Measurements from ENCODE around the gene CHST2. TPM values are rescaled to one million over a fixed set of nuclear protein-coding genes. Genes with fewer than 3 reads are reported as not detected.

Gene CHST2
- total RNA-seq, 1 experiment from 2014 or later = 0.26 TPM

DNA sequence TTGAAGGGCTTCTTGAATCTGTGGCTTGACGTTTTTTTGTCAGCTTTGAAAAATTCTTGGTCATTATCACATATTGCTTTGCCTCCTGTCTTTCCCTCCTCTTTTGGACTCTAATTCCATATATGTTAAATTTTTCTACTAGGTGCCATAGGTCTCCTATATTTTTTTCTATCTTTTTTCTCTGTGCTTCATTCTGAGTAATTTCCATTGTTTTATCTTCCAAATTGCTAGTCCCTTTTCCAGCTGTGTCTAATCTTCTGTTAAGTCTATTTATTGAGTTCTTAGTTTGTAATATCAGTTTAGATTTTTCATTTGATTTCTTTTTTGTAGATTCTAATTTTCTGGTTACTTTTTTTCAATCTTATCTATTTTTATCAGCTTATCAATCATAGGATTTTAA, 53.7 kb downstream of the CHST2 start:
- no peak for DNase-seq (ENCODE audit: low read depth, low spot score)
- BruUV-seq (replicated peaks) = no TSS peak
- H3K36me3 ChIP-seq (ENCODE audit: control insufficient read depth, insufficient read depth, low read length) = no peaks in the 10 kb centered on the region
- no peak overlapping the region for H3K27ac ChIP-seq (ENCODE audit: low read length)
- ChIA-PET POLR2A (no interaction called here), CTCF (no interaction called here)
- TF ChIP-seq, protein P1, sequence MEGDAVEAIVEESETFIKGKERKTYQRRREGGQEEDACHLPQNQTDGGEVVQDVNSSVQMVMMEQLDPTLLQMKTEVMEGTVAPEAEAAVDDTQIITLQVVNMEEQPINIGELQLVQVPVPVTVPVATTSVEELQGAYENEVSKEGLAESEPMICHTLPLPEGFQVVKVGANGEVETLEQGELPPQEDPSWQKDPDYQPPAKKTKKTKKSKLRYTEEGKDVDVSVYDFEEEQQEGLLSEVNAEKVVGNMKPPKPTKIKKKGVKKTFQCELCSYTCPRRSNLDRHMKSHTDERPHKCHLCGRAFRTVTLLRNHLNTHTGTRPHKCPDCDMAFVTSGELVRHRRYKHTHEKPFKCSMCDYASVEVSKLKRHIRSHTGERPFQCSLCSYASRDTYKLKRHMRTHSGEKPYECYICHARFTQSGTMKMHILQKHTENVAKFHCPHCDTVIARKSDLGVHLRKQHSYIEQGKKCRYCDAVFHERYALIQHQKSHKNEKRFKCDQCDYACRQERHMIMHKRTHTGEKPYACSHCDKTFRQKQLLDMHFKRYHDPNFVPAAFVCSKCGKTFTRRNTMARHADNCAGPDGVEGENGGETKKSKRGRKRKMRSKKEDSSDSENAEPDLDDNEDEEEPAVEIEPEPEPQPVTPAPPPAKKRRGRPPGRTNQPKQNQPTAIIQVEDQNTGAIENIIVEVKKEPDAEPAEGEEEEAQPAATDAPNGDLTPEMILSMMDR (IDR thresholded peaks at IDR 0.05) = no peak
- TF ChIP-seq, protein P2, sequence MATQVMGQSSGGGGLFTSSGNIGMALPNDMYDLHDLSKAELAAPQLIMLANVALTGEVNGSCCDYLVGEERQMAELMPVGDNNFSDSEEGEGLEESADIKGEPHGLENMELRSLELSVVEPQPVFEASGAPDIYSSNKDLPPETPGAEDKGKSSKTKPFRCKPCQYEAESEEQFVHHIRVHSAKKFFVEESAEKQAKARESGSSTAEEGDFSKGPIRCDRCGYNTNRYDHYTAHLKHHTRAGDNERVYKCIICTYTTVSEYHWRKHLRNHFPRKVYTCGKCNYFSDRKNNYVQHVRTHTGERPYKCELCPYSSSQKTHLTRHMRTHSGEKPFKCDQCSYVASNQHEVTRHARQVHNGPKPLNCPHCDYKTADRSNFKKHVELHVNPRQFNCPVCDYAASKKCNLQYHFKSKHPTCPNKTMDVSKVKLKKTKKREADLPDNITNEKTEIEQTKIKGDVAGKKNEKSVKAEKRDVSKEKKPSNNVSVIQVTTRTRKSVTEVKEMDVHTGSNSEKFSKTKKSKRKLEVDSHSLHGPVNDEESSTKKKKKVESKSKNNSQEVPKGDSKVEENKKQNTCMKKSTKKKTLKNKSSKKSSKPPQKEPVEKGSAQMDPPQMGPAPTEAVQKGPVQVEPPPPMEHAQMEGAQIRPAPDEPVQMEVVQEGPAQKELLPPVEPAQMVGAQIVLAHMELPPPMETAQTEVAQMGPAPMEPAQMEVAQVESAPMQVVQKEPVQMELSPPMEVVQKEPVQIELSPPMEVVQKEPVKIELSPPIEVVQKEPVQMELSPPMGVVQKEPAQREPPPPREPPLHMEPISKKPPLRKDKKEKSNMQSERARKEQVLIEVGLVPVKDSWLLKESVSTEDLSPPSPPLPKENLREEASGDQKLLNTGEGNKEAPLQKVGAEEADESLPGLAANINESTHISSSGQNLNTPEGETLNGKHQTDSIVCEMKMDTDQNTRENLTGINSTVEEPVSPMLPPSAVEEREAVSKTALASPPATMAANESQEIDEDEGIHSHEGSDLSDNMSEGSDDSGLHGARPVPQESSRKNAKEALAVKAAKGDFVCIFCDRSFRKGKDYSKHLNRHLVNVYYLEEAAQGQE (IDR thresholded peaks at IDR 0.05; ENCODE audit: insufficient read depth in 1 of 2, low read depth in 2 of 2, low read length in 1 of 2) = no peak
- TF ChIP-seq SIN3A (IDR thresholded peaks at IDR 0.05; ENCODE audit: borderline replicate concordance, insufficient read depth, low read depth, low read length) (no peak), POLR2AphosphoS5 (IDR thresholded peaks at IDR 0.05; ENCODE audit: low read depth, low read length) (no peak), TCF7L2 (IDR thresholded peaks at IDR 0.05; ENCODE audit: low read depth, low read length) (no peak)
- intact Hi-C loops (cut with micrococcal nuclease; ENCODE audit: unreplicated experiment) (loop anchor here (10.0 kb wide), 1 partner anchor 1152 kb away; no protein-coding TSS in a partner anchor), in situ Hi-C loops (cut with HindIII; ENCODE audit: low pct_unique_long_range_greater_than_20kb, low sequenced_read_pairs) (no loop called here)
- H3K27me3 ChIP-seq (ENCODE audit: control insufficient read depth, insufficient read depth, low read length) = no peaks in the 10 kb centered on the region
- no peaks in the 10 kb centered on the region for H3K4me1 ChIP-seq (ENCODE audit: control insufficient read depth, insufficient read depth, low read length)
- H3K4me3 ChIP-seq (ENCODE audit: low read depth in 2 of 2, low read length in 2 of 2) = no peak overlapping the region
- ATAC-seq = no peak
- no peaks in the 10 kb centered on the region; the same call in 1 of the 2 replicates for H3K9me3 ChIP-seq (ENCODE audit: control insufficient read depth, insufficient read depth, low read depth, low read length)

Other genes with a start within 250 kb of the CHST2 start
- 14.6 TPM for gene PCOLCE2, start 230.7 kb upstream of the CHST2 start, total RNA-seq (2021; ENCODE audit: unreplicated experiment)
- gene PAQR9, start 156.1 kb upstream of the CHST2 start, total RNA-seq (2021; ENCODE audit: unreplicated experiment) = 0.36 TPM
- gene U2SURP, start 118.2 kb upstream of the CHST2 start, total RNA-seq (2021; ENCODE audit: unreplicated experiment) = 135 TPM